ENCODE results near the gene COP1.
A peak's percentile ranks its signal among the peaks of the same experiment; 100 is the strongest.
"Not testable (repeated sequence)": the region's sequence is repeated elsewhere in the genome, so short reads cannot be mapped to it uniquely, and the experiment has no call there.

Gene COP1

GRCh38 chr1:176206961-176207902 lies at the start of gene COP1:
TSS of gene COP1 (minus strand) at chr1:176207286. CDS start at chr1:176206978, 308 bp downstream.
- TF ChIP-seq CTCF (IDR thresholded peaks at IDR 0.05): no peak
- peak; percentile 95 for DNase-seq (ENCODE audit: low spot score)
- peak within 1 kb of the TSS; percentile 98 for H3K4me3 ChIP-seq
- peak within 1 kb of the TSS; percentile 90 to 99 for H3K27ac ChIP-seq

GRCh38 chr1:176252191-176252590 lies 45.1 kb upstream of the COP1 start:
- no peak for DNase-seq (ENCODE audit: low spot score)
- no peak overlapping the region for H3K4me3 ChIP-seq
- TF ChIP-seq CTCF (IDR thresholded peaks at IDR 0.05): no peak
- no peak overlapping the region for H3K27ac ChIP-seq

- no peak overlapping the region for H3K27ac ChIP-seq
- no peak for TF ChIP-seq CTCF (IDR thresholded peaks at IDR 0.05)
- no peak overlapping the region for H3K4me3 ChIP-seq
- no peak for DNase-seq (ENCODE audit: low spot score)
Measured at GRCh38 chr1:176244851-176245250, 37.8 kb upstream of the COP1 start.

- Histone ChIP-seq H3K27ac (no peak overlapping the region), H3K4me3 (no peak overlapping the region)
- TF ChIP-seq CTCF (IDR thresholded peaks at IDR 0.05): no peak
- DNase-seq (ENCODE audit: low spot score): no peak
Measured at GRCh38 chr1:176243746-176244145, 36.7 kb upstream of the COP1 start.

- no peak overlapping the region for H3K4me3 ChIP-seq
- H3K27ac ChIP-seq: no peak overlapping the region
- TF ChIP-seq CTCF (IDR thresholded peaks at IDR 0.05): no peak
- DNase-seq (ENCODE audit: low spot score): no peak
Measured at GRCh38 chr1:176241385-176242015, 34.4 kb upstream of the COP1 start.

GRCh38 chr1:176233657-176234056 lies 26.6 kb upstream of the COP1 start:
- H3K4me3 ChIP-seq: not testable (repeated sequence)

GRCh38 chr1:176227579-176227978 lies 20.5 kb upstream of the COP1 start:
- TF ChIP-seq CTCF (IDR thresholded peaks at IDR 0.05): no peak
- H3K4me3 ChIP-seq: no peak overlapping the region
- DNase-seq (ENCODE audit: low spot score): no peak
- no peak overlapping the region for H3K27ac ChIP-seq

More at GRCh38 chr1:176233657-176234056, 26.6 kb upstream of the COP1 start:
- not testable (repeated sequence) for DNase-seq (ENCODE audit: low spot score); H3K27ac ChIP-seq

Measured in coronary artery (tissue), 2 donors.